Dermis microvascular lymphatic vessel endothelial cell (primary cell): ENCODE data around the gene JAM3. TPM values are rescaled to one million over a fixed set of nuclear protein-coding genes. Genes with fewer than 3 reads are reported as not detected.

Experiments used
- DNase-seq, 2 donors: peaks; one replicate each; pipeline versions ENCODE4 v3.0.0 to v3.0.0-alpha.2; 2010; ENCODE audit warnings: low read depth in 2 of 2
- total RNA-seq: library from RNA; depleted of rRNA; stranded (reverse); fragments of >200 nt; gene quantifications from 2 replicates; pipeline ENCODE4 v1.2.1, GENCODE V29; 2014

JAM3 gene
- total RNA-seq, 1 donor from 2014 or later: 15.8 TPM

DNA sequence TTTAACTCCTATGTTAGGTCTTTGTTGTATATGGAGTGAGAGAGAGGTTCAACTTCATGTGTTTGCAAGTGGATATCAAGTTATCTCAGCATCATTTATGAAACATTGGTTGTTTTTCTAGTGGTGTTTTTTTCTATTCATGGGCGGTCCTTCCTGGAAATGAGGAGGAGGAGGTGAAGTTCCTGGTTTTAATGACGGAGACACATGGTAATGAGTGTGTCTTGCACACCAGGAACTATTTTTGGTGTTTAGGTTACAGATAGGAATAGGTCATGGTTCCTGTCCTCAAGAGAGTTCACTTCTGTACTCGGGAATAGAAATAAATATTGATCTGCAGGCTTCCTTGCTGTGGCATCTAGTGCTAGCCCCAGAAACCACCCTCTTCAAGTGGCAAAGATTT, 74.9 kb downstream of the JAM3 start:
- no peak for DNase-seq

DNA sequence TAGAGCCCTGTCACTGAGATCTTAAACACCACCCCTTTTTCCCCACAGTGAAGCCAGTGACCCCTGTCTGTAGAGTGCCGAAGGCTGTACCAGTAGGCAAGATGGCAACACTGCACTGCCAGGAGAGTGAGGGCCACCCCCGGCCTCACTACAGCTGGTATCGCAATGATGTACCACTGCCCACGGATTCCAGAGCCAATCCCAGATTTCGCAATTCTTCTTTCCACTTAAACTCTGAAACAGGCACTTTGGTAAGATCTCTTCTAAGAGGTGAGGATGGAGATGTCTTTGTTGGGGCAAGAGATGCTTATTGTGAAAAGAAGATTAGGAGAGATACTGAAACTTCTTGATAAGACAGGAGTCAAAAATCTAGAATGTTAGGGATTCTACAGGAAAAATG, 75.9 kb downstream of the JAM3 start:
- no peak for DNase-seq

DNA sequence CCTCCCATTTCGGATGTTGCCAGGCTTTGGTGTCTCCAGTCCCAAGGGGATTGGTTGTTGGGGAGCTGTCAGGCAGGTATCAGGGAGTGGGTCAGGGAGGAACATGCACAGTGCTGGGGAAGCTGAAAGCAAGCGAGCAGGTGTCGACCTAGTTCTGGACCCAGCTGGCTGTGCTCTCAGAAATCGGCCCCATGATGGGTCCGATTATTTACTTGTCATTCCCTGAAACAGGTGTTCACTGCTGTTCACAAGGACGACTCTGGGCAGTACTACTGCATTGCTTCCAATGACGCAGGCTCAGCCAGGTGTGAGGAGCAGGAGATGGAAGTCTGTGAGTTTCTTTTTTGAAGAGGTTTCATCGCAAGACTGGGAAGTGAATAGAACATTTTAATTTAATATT, 76.8 kb downstream of the JAM3 start:
- DNase-seq: no peak

DNA sequence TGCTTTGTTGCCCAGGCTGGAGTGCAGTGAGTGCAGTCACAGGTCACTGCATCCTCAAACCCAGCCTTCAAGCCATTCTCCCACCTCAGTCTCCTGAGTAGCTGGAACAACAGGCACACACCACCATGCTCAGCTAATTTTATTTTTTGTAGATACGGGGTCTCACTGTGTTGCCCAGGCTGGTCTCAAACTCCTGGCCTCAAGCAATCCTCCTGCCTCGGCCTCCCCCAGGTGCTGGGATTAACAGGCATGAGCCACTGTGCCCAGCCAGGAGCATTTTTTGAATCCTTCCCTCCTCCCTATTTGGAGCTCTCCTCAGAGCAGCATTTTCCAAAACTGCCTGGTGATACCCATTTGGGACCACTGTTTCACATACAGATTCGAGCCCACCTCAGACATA, 77.7 kb downstream of the JAM3 start:
- no peak for DNase-seq

DNA sequence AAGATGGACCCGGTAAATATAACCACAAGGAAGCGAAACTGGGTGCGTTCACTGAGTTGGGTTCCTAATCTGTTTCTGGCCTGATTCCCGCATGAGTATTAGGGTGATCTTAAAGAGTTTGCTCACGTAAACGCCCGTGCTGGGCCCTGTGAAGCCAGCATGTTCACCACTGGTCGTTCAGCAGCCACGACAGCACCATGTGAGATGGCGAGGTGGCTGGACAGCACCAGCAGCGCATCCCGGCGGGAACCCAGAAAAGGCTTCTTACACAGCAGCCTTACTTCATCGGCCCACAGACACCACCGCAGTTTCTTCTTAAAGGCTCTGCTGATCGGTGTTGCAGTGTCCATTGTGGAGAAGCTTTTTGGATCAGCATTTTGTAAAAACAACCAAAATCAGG, 80.5 kb downstream of the JAM3 start:
- DNase-seq: no peak

DNA sequence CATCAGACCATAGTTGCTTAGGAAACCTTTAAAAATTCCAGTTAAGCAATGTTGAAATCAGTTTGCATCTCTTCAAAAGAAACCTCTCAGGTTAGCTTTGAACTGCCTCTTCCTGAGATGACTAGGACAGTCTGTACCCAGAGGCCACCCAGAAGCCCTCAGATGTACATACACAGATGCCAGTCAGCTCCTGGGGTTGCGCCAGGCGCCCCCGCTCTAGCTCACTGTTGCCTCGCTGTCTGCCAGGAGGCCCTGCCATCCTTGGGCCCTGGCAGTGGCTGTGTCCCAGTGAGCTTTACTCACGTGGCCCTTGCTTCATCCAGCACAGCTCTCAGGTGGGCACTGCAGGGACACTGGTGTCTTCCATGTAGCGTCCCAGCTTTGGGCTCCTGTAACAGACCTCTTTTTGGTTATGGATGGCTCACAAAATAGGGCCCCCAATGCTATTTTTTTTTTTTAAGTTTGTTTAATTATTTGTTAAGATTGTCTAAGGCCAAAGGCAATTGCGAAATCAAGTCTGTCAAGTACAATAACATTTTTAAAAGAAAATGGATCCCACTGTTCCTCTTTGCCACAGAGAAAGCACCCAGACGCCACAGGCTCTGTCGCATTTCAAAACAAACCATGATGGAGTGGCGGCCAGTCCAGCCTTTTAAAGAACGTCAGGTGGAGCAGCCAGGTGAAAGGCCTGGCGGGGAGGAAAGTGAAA, 81.5 kb downstream of the JAM3 start:
- no peak for DNase-seq

DNA sequence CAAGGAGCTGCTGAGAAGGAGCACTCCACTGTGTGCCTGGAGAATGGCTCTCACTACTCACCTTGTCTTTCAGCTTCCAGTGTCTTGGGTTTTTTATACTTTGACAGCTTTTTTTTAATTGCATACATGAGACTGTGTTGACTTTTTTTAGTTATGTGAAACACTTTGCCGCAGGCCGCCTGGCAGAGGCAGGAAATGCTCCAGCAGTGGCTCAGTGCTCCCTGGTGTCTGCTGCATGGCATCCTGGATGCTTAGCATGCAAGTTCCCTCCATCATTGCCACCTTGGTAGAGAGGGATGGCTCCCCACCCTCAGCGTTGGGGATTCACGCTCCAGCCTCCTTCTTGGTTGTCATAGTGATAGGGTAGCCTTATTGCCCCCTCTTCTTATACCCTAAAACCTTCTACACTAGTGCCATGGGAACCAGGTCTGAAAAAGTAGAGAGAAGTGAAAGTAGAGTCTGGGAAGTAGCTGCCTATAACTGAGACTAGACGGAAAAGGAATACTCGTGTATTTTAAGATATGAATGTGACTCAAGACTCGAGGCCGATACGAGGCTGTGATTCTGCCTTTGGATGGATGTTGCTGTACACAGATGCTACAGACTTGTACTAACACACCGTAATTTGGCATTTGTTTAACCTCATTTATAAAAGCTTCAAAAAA, 82.3 kb downstream of the JAM3 start:
- DNase-seq: no peak

DNA sequence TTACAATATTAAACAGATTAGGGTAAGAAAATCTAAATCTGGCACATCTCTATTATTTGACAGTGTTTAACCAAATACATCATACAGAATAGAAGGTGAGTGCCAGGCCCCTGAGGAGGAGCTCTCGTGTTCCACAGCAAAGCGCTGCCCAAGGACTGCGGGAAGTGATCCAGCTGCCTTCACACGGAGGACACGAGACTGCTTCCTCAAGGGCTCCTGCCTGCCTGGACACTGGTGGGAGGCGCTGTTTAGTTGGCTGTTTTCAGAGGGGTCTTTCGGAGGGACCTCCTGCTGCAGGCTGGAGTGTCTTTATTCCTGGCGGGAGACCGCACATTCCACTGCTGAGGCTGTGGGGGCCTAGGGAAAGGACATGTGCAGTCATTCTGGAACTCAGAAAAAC, 83.8 kb downstream of the JAM3 start:
- DNase-seq: no peak

DNA sequence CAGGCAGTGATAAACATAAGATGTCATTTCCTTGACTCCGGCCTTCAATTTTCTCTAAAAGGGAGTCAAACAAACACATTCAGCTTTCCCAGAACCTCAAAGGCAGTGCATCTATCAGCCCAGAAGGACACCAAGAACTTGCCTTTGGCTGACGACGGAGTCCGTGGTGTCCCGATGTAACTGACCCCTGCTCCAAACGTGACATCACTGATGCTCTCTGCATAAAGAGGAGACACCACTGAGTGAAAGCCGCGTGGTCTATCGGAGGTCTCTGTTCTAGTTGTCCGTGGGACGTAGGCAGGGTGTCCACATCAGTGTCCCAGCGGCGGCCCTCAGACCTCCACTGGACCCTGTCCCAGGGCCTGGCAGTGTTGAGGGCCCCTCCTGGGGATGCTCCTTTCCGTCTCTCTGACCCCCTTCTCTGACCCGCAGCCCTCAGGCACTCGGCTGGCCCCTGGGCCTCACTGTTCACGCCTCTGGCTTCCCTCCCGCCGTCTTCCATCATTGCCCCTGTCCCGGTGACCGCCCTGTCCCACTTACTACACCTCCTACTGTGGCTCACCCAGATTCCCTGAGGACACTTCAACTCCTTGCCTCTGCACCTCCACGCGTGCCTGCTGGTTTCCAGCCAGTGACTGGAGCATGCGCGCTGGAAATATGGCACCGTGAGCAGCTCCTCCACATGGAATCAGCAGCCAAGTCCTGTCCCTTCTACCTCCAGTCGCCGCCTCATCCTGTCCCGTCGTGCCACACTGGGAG, 84.5 kb downstream of the JAM3 start:
- no peak for DNase-seq

DNA sequence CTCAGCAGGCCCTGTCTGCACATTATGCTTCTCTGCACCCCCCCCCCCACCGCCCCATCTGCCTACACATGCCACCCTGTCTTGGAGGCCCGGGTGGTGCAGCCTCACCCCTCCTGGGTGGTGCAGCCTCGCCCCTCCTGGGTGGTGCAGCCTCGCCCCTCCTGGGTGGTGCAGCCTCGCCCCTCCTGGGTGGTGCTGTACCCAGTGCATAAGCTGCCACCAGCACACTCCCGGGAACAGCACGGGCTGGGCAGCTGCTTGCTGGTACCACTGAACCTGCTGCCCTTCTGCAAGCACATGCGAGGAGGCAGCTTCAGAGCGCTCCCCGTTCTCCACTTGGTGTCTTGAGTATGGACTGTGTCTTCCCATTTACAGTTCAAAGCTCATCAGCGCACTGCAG, 85.6 kb downstream of the JAM3 start:
- DNase-seq: no peak

DNA sequence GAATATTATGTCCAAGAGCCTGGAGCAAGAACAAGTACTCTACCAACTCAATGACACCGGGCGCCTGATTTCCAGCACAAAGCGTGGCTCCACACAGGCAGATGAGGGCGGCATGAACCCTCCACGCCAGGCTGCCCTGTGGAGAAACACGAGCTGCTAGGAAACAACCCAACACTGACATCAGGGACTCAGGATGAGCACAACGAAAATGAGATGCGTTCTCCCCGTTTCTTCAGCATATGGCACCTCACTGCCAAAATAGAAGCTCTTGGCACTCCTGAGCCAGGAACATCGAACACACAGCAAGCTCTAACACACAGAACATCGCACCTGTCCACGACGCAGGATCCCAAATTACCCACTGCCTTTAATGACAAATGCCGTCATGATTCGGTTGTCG, 86.6 kb downstream of the JAM3 start:
- no peak for DNase-seq

DNA sequence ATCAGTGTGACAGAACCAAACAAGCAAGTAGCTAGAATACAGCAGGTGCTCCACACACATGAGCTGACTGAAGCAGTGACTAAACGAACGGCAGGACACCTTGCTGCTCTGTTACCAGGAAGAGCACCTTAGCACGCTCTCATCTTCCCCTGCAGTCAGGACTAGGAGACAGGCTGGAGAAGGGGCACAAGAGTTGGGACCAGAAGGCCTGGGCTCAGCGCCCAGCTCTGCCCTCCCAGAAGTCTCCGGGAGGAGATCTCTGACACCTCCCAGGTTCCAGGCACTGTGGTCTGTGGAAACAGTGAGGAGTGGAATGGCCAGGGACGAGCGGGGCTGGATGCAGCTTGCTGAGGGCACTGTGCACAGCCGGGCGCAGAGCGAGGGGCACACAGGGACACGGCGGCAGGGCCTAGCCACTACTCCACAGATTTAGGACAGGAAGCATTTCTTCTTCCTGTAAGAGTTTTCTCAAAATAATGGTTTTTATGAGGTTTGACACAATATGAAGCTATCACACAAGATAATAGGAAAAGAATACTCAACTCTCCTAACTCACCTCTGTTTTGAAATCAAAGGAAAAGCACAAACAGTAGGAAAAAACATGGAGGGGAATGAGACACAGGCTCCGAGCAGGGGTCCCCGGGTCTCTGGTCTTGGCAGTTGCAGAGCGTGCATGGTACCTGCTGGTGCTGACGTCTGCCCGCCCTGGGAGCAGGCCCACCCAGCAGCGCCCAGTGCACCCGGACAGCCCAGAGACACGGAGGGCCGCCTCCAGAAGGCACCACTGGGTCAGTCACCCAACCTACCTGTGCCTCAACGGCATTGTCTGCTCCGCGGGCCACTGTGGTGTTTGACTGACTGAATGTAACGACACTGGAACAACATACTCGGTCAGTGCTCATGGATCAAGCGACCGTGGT, 87.3 kb downstream of the JAM3 start:
- no peak for DNase-seq

DNA sequence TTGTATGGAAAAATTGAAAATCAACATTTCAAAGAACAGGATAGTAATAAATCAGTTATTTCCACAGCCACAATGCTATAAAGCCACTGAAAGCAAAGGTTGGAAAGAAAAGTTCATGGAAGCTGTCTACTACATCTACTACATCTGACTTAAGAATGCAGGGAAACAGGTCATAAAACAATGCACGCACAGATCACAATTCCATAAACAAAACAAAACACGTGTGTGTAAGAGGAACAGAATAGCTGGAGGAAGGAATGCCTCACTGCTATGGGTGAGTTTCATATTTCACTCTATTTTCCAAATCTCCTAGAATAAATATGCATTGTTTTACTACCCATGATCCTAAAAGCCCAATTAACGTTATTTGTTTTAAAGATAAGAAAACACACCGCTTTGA, 88.6 kb downstream of the JAM3 start:
- DNase-seq: peak in 1 of 2 donors; percentile 43

DNA sequence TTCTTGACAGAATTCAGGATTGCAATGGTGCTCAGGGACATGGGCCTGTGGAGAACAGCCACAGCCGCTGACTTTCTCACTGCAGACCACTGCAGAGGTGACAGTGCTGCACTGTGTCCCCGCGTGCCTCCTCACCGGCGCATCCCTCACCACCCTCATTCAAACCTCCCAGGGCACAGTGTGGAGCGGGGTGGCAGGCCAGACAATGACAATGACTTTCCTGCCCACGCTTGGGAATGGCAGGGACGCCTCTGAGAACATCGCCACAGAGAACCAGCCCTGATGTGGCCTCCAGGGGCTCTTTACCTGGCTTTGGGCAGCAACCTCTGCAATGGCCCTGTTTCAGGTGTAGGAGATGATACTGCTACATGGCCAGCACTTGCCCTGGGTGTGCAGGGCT, 89.2 kb downstream of the JAM3 start:
- DNase-seq: no peak

DNA sequence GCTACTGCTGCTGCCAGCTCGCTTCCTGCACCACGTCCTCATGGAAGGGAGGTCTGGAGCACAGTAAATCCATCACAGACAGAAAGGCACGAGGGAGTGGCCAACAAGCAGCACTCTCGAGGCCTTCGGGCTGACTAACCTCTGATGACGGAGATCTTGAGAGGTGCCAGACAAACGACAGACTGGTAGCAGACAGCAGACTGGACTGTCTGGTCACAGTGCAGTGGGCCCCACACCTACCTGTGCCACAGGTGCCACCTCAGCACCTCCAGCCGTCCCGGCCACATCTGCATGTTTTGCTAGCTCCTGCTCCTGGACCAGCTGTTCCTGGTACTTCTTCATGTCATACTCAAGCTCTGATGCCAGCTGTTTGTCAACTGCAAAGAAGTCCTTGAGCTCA, 90.8 kb downstream of the JAM3 start:
- no peak for DNase-seq

DNA sequence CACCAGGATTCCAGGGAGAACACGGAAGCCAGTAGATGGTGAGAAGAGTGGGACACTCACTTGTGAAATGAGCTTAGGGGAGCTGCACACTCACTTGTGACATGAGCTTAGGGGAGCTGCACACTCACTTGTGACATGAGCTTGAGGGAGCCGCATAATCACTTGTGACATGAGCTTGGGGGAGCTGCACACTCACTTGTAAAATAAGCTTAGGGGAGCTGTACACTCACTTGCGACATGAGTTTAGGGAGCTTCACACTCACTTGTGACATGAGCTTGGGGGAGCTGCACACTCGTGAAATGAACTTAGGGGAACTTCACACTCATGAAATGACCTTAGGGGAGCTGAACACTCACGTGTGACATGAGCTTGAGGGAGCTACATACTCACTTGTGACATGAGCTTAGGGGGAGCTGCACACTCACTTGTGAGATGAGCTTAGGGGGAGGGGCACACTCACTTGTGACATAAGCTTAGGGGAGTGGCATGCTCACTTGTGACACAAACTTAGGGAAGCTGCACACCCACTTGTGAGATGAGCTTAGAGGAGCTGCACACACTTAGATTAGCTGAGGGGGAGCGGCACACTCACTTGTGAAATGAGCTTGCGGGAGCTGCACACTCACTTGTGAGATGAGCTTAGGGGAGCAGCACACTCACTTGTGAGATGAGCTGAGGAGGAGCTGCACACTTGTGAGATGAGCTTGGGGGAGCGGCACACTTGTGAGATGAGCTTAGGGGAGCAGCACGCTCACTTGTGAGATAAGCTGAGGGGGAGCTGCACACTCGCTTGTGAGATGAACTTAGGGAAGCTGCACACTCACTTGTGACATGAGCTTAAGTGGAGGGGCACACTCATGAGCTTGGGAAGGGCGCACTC, 95.9 kb downstream of the JAM3 start:
- no peak for DNase-seq

DNA sequence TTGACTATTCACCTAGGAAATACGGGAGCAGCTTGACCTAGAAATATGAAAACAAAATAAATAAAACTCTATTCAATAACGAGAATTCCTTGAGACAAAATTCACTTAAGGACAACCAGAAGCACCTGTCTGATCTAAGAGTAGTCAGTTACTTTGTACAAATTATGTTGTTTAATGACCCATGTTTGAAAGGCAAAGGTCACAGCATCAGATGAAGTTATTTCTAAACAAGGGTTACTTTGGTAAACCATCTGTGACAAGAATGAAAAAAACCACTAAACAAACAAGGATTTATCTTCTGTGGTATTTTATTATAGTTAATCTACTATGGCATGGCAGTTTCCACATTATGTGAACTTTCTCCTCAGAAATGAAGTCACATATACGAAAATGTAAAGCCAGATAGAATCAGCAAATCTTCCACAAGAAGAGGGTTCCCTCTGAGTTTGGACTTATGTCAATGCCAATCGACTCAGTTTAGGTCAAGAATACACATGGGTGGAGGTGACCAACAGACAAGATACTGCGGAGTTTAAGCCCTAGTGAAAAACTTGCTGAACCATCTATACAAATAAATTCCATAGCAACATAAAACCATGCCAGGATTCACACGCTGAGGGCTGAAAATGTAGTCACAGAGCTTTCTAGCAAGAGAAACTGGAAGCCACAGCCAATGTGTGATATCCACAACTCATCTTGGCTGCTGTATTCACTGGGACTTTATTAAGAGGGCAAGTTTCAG, 101.5 kb downstream of the JAM3 start:
- no peak for DNase-seq

DNA sequence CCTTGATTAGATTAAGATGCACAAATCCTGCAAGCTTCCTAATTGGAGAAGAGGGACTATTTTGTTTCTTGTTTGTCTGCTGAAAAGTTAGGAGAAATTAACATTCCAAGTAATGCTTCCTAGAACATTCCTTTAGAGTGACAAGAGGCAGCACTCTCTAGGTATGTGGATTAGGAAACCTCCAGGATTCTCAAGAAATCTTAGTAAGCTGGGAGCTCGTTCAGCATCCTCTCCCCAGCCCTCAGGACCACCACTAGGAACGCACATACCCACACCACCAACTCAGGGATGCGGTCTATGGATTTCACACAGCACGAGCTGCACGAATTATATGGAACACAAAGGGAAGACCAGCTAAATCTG, 102.0 kb downstream of the JAM3 start:
- DNase-seq: no peak

DNA sequence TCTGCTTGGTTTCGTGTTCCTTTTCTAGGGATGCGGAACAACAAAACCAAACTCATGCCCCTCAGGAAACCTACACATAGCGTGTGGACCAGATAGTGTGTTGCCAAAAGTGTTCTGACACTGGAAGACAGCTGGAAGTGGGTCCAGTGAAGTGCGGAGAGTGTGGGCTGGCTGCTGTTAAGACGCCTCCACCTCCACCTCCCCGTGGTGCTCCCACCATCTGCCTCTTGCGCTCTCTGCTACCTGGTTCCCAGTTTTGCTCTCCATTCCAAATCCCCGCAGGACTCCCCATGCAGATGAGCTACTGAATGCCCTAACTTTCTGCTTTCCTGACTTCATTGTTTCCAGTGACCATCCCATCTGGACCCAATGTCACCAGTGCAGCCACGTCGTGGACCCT, 103.1 kb downstream of the JAM3 start:
- DNase-seq: no peak

DNA sequence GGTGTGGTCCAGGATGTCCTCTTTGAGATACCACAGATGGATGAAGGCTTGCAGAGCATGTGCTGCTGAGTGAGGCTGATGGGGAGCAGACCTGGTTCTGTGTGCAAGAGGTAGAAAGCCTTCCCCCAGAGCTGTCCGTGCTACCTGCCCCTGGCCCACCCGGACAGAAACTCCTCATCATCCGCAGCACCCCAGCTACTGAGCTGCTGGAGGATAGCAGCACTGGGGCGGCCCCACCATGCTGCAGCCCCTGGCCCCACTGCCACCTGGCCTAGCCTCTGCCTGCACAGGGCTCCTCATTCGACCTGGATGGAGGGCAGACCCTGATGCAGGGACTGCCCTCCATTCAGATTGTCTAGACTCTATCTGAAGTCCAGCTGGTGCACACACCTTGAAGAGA, 104.4 kb downstream of the JAM3 start:
- DNase-seq: no peak
